GM19438 (cell line): ENCODE results near the gene RYR2.

Experiments
- ATAC-seq: cut with Tn5 transposase; IDR thresholded peaks from one replicate; pipeline ENCODE4 v1.9.1; 2021; ENCODE audit warnings: low read depth; ENCODE audit not compliant: unreplicated experiment

Gene RYR2

GRCh38 chr1:237183963-237184540 lies 142.1 kb downstream of the RYR2 start:
- ATAC-seq: no peak

- ATAC-seq: no peak
Observed at GRCh38 chr1:237186675-237187074, 144.7 kb downstream of the RYR2 start.

GRCh38 chr1:237187842-237188241 lies 145.9 kb downstream of the RYR2 start:
- ATAC-seq: no peak

- no peak for ATAC-seq
Observed at GRCh38 chr1:237191403-237191802, 149.4 kb downstream of the RYR2 start.

GRCh38 chr1:237197470-237198425 lies 155.8 kb downstream of the RYR2 start:
- no peak for ATAC-seq

- no peak for ATAC-seq
Observed at GRCh38 chr1:237199026-237199425, 157.0 kb downstream of the RYR2 start.

- no peak for ATAC-seq
Observed at GRCh38 chr1:237201155-237201554, 159.2 kb downstream of the RYR2 start.

GRCh38 chr1:237204841-237205240 lies 162.9 kb downstream of the RYR2 start:
- ATAC-seq: no peak

GRCh38 chr1:237205400-237206064 lies 163.5 kb downstream of the RYR2 start:
- ATAC-seq: no peak

GRCh38 chr1:237206065-237206414 lies 164.1 kb downstream of the RYR2 start:
- no peak for ATAC-seq

GRCh38 chr1:237211031-237211430 lies 169.0 kb downstream of the RYR2 start:
- no peak for ATAC-seq

- ATAC-seq: no peak
Observed at GRCh38 chr1:237211540-237211939, 169.6 kb downstream of the RYR2 start.

- no peak for ATAC-seq
Observed at GRCh38 chr1:237219751-237220642, 178.0 kb downstream of the RYR2 start.

GRCh38 chr1:237223419-237223818 lies 181.4 kb downstream of the RYR2 start:
- no peak for ATAC-seq

GRCh38 chr1:237226177-237226944 lies 184.4 kb downstream of the RYR2 start:
- no peak for ATAC-seq

GRCh38 chr1:237227476-237227875 lies 185.5 kb downstream of the RYR2 start:
- no peak for ATAC-seq

GRCh38 chr1:237228421-237228820 lies 186.4 kb downstream of the RYR2 start:
- no peak for ATAC-seq

- no peak for ATAC-seq
Observed at GRCh38 chr1:237229333-237229732, 187.3 kb downstream of the RYR2 start.

- ATAC-seq: no peak
Observed at GRCh38 chr1:237232501-237232900, 190.5 kb downstream of the RYR2 start.

- no peak for ATAC-seq
Observed at GRCh38 chr1:237235091-237235490, 193.1 kb downstream of the RYR2 start.
